ENCODE results near the gene TSN.

DNA sequence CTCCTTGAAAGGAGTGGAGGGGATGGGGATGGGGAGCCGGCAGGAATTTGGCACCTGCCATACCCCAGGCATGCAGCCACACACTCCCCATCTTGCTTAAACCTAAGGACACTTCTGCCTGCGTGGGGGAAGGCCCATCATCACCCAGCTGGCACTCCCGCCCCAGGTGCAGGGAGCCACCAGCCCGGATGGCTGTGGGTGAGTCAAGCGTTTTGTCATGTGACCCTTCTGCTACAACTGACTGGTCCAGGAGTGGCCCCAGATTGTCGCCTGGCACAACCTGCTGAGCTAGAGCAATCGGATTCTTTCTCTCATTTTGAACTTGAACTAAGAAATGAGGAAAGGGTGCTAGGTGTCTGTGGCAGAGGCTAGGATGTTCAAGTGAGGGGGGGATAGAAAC, 61.3 kb downstream of the TSN start:
- TF ChIP-seq, protein P1, sequence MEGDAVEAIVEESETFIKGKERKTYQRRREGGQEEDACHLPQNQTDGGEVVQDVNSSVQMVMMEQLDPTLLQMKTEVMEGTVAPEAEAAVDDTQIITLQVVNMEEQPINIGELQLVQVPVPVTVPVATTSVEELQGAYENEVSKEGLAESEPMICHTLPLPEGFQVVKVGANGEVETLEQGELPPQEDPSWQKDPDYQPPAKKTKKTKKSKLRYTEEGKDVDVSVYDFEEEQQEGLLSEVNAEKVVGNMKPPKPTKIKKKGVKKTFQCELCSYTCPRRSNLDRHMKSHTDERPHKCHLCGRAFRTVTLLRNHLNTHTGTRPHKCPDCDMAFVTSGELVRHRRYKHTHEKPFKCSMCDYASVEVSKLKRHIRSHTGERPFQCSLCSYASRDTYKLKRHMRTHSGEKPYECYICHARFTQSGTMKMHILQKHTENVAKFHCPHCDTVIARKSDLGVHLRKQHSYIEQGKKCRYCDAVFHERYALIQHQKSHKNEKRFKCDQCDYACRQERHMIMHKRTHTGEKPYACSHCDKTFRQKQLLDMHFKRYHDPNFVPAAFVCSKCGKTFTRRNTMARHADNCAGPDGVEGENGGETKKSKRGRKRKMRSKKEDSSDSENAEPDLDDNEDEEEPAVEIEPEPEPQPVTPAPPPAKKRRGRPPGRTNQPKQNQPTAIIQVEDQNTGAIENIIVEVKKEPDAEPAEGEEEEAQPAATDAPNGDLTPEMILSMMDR (IDR thresholded peaks at IDR 0.05): no peak
- TF ChIP-seq POLR2AphosphoS5 (IDR thresholded peaks at IDR 0.05) (no peak), POLR2A (IDR thresholded peaks at IDR 0.05) (no peak)

Data from prostate gland (tissue), 2 donors.